SK-N-SH treated with all-trans-retinoic acid at 6 μM for 48 hours (cell line): ENCODE measurements around the gene GVQW3.

Source experiments
- ARNTL ChIP-seq: fragments of 450-650 bp; formaldehyde crosslinking; IDR thresholded peaks from 2 replicates; pipeline ENCODE4 v1.5.0; 2020; ENCODE audit warnings: low read depth, mild to moderate bottlenecking, moderate library complexity, borderline replicate concordance
- BACH2 ChIP-seq: fragments of 250-450 bp; sonication (Bioruptor Pico); IDR thresholded peaks from 2 replicates; pipeline ENCODE4 v1.9.0; 2021; ENCODE audit warnings: mild to moderate bottlenecking, borderline replicate concordance
- CREB5 ChIP-seq: fragments of 250-450 bp; sonication (Bioruptor Pico); IDR thresholded peaks from 2 replicates; pipeline ENCODE4 v1.5.1; 2020; ENCODE audit warnings: low read depth, mild to moderate bottlenecking, moderate library complexity
- ESRRG ChIP-seq: fragments of 250-450 bp; sonication (Bioruptor Pico); IDR thresholded peaks from 2 replicates; pipeline ENCODE4 v1.6.1; 2021; ENCODE audit warnings: mild to moderate bottlenecking
- ISL1 ChIP-seq: fragments of 250-450 bp; sonication (Bioruptor Pico); IDR thresholded peaks from 2 replicates; pipeline ENCODE4 v2.1.2; 2022; ENCODE audit warnings: mild to moderate bottlenecking, moderate library complexity
- PATZ1 ChIP-seq: fragments of 250-450 bp; sonication (Bioruptor Pico); IDR thresholded peaks from 2 replicates; pipeline ENCODE4 v1.8.0; 2020; ENCODE audit warnings: mild to moderate bottlenecking, moderate library complexity, borderline replicate concordance
- POU6F1 ChIP-seq: fragments of 250-450 bp; sonication (Bioruptor Pico); IDR thresholded peaks from 2 replicates; pipeline ENCODE4 v1.8.0; 2021; ENCODE audit warnings: low read depth, mild to moderate bottlenecking, moderate library complexity, borderline replicate concordance
- PPARA ChIP-seq: fragments of 250-450 bp; sonication (Bioruptor Pico); IDR thresholded peaks from 2 replicates; pipeline ENCODE4 v1.5.0; 2020; ENCODE audit warnings: mild to moderate bottlenecking, borderline replicate concordance
- RARB ChIP-seq: fragments of 250-450 bp; sonication (Bioruptor Pico); IDR thresholded peaks from 2 replicates; pipeline ENCODE4 v1.8.0; 2021; ENCODE audit warnings: mild to moderate bottlenecking, moderate library complexity
- TOX ChIP-seq: fragments of 250-450 bp; sonication (Bioruptor Pico); IDR thresholded peaks from 2 replicates; pipeline ENCODE4 v1.8.0; 2021; ENCODE audit warnings: mild to moderate bottlenecking, moderate library complexity, borderline replicate concordance
- ZFP30 ChIP-seq: fragments of 450-650 bp; formaldehyde crosslinking; IDR thresholded peaks from 2 replicates; pipeline ENCODE4 v1.5.0; 2022; ENCODE audit warnings: mild to moderate bottlenecking, moderate library complexity
- ZNF565 ChIP-seq: fragments of 450-650 bp; formaldehyde crosslinking; conservative IDR thresholded peaks from 2 replicates; pipeline ENCODE4 v1.5.0; 2020; ENCODE audit warnings: low read depth, mild to moderate bottlenecking, moderate library complexity
- ZNF70 ChIP-seq: fragments of 450-650 bp; formaldehyde crosslinking; IDR thresholded peaks from 2 replicates; pipeline ENCODE4 v1.5.0; 2020; ENCODE audit warnings: mild to moderate bottlenecking, moderate library complexity
- ZNF8 ChIP-seq: fragments of 450-650 bp; formaldehyde crosslinking; IDR thresholded peaks from 2 replicates; pipeline ENCODE4 v1.5.0; 2020; ENCODE audit warnings: mild to moderate bottlenecking, moderate library complexity

DNA sequence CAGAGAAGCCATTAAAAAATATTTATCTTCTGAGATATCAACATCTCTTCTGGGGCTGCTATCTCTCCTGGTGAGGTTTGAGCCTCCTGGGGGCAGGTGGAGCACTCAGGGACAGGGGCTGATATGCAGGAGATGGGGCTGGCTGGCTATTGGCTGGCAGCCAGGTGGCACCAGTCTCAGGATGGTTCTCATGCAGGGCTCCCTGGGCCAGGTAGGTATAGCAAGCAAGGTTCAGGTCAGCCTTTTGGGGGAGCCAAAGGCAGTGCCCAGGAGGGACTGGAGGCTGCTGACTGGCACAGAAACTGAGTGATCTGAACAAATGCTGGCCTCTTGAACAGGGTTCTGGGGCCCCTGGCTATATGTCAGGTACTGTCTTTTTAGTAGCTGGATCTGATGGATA, 34.0 kb downstream of the GVQW3 start:
- TF ChIP-seq ZNF70 (CRISPR knock-in tag): no peak
- no peak for TF ChIP-seq CREB5 (CRISPR knock-in tag)
- TF ChIP-seq ZFP30: no peak
- TF ChIP-seq TOX (CRISPR knock-in tag): no peak
- no peak for TF ChIP-seq ZNF565 (CRISPR knock-in tag)
- TF ChIP-seq PPARA: no peak
- no peak for TF ChIP-seq ZNF8 (CRISPR knock-in tag)
- TF ChIP-seq ARNTL (CRISPR knock-in tag): no peak
- no peak for TF ChIP-seq ISL1
- no peak for TF ChIP-seq POU6F1 (CRISPR knock-in tag)
- TF ChIP-seq PATZ1 (CRISPR knock-in tag): no peak
- TF ChIP-seq RARB (CRISPR knock-in tag): no peak
- no peak for TF ChIP-seq ESRRG (CRISPR knock-in tag)
- TF ChIP-seq BACH2 (CRISPR knock-in tag): no peak
